T47D (cell line): Measurements from ENCODE around the gene KLHL7.
"Not testable (repeated sequence)": the region's sequence is repeated elsewhere in the genome, so short reads cannot be mapped to it uniquely, and the experiment has no call there.

ENCODE experiments used
- DNase-seq, 2 experiments: peaks; one replicate each; pipeline versions ENCODE4 v3.0.0 to v3.0.0-alpha.2; 2011 to 2012; ENCODE audit warnings: low read depth in 1 of 2, low spot score in 1 of 2
- JUND ChIP-seq: IDR thresholded peaks from 2 replicates; pipeline ENCODE4 v1.6.1; 2012; ENCODE audit warnings: low read depth
- in situ Hi-C: cut with HindIII; loops from 2 replicates; pipeline ENCODE4 v1.10.0; 2016; ENCODE audit warnings: low sequenced_read_pairs, low pct_unique_long_range_greater_than_20kb

KLHL7 gene

DNA sequence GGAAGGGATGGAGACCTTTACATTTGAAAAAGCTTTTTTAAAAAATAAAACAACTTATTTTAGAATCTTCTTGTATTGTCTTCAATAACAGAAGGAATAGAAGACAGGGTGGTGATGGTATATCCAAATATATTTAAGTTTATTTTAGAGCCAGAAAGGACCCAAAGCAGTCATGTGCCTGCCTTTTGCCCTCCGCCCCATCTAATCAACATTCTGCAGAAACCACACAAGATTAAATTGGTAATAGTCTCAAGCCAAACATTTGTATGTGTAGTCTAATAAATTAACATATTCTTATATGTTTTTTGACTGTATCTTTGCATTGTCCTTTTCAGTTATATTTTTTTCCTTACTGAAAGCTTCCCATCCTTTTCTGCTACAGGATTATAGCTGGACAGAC is 59.7 kb downstream of the KLHL7 start:
- in situ Hi-C loops, result no loop called here
- no peak for TF ChIP-seq JUND
- no peak for DNase-seq

DNA sequence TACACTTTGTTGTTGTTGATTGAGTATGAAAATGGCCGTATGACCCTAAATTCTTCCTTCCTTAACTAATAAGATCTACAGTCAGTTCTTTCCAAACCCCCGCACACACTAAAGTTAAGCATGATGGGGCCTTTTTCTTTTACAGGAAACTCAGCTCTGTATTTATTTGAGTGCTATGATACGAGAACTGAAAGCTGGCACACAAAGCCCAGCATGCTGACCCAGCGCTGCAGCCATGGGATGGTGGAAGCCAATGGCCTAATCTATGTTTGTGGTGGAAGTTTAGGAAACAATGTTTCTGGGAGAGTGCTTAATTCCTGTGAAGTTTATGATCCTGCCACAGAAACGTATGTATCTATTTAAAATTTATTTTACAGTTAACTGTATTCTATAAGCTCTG is 62.1 kb downstream of the KLHL7 start:
- no peak for TF ChIP-seq JUND
- DNase-seq, result no peak
- in situ Hi-C loops, result no loop called here

GRCh38 chr7:23168111-23168885 is 62.7 kb downstream of the KLHL7 start:
- in situ Hi-C loops, result no loop called here
- no peak for TF ChIP-seq JUND

DNA sequence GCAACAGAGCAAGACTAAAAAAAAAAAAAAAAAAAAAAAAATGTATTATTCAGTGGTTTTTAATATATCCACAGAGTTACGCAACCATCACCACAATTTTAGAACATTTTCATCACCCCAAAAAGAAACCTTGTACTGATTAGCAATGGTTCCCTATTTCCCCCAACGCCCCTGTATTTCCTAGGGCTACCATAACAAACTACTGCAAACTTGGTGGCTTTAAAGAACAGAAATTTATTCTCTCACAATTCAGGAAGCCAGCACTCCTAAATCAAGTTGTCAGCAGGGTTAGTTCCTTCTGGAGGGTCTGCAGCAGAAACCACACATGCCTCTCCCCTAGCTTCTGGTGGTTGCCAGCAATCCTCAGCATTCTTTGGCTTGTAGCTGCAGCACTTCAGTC is 70.4 kb downstream of the KLHL7 start:
- no peak for TF ChIP-seq JUND
- in situ Hi-C loops, result no loop called here

More at GRCh38 chr7:23168111-23168885, 62.7 kb downstream of the KLHL7 start:
- DNase-seq, result no peak

GRCh38 chr7:23181684-23182553 is 76.3 kb downstream of the KLHL7 start, which contains the start of gene NUP42:
Gene NUP42, plus strand, starts transcription at chr7:23182048. Its CDS starts 38 bp downstream, at chr7:23182086.
- in situ Hi-C loops, result no loop called here
- peak; percentile 85 to 99 for DNase-seq
- no peak for TF ChIP-seq JUND

More for the DNA sequence above, 70.4 kb downstream of the KLHL7 start:
- no peak for DNase-seq

GRCh38 chr7:23183279-23184012 is 77.9 kb downstream of the KLHL7 start:
- DNase-seq, result no peak
- TF ChIP-seq JUND, result no peak
- in situ Hi-C loops, result no loop called here

DNA sequence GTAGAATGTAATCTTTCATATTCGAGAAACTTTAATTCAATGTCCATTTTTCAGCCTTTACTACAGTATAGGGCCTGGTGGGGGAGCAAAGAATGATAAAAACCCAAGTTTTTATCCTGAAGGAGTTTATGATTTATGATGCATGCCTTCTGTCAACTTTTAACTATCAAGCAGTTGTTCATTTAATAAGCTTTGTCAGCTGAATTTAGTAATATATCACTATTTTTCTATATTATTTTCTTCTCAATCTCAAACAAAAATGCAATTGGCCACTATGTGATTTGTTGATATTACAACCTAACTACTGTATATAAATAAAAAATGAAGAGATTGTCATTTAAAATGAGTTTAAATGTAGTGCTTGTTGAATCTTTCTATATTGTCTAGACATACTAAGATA is 78.7 kb downstream of the KLHL7 start:
- no peak for TF ChIP-seq JUND
- in situ Hi-C loops, result no loop called here
- DNase-seq, result no peak

GRCh38 chr7:23184709-23185359 is 79.2 kb downstream of the KLHL7 start:
- DNase-seq, result peak; percentile 32 to 77
- TF ChIP-seq JUND, result no peak
- in situ Hi-C loops, result no loop called here

DNA sequence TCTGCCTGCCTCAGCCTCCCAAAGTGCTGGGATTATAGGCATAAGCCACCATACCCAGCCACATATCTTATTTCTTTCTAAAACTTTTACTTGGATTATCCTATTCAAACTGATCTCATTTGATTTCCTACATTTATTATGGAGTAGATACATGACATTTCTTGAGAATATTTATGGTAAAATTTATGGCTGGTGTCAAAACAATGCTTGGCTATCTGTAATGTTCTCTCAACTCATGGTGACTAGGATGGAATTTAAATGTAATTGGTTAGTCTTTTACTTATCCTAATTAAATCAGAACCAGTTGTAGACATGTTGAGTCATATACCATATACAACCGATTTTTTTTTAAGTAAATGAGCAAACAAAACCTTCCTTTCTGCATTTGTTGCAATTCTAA is 80.4 kb downstream of the KLHL7 start:
- in situ Hi-C loops, result no loop called here
- DNase-seq, result no peak
- TF ChIP-seq JUND, result no peak

- in situ Hi-C loops, result no loop called here
- peak in 1 of 2 experiments; percentile 35 for DNase-seq
- TF ChIP-seq JUND, result no peak
Measured at GRCh38 chr7:23191022-23191421, 85.4 kb downstream of the KLHL7 start.

- in situ Hi-C loops, DNase-seq: not testable (repeated sequence)
Measured at GRCh38 chr7:23193650-23194227, 88.2 kb downstream of the KLHL7 start.

- DNase-seq, result no peak
- in situ Hi-C loops, result no loop called here
- no peak for TF ChIP-seq JUND
Measured at GRCh38 chr7:23196306-23196705, 90.7 kb downstream of the KLHL7 start.

DNA sequence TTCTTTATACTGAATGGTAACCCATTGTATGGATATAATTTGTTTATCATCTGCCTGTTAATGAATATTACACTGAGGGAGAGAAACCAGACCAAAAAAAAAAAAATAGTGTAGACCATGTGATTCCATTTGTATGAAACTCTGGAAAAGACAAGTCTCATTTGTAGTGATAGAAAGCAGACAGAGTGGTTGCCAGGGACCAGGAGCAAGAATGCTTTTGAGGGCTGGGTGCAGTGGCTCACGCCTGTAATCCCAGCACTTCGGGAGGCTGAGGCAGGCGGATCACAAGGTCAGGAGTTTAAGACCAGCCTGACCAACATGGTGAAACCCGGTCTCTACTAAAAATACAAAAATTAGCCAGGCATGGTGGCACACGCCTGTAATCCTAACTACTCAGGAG is 92.2 kb downstream of the KLHL7 start:
- DNase-seq, in situ Hi-C loops: not testable (repeated sequence)
